ENCODE data around the gene CYP3A7.
"Not testable (repeated sequence)": the region's sequence is repeated elsewhere in the genome, so short reads cannot be mapped to it uniquely, and the experiment has no call there.

Gene CYP3A7

GRCh38 chr7:99755085-99755484 lies 20.1 kb upstream of the CYP3A7 start:
- no peak overlapping the region for H3K4me3 ChIP-seq
- no peak for DNase-seq (ENCODE audit: low spot score)
- TF ChIP-seq CTCF (IDR thresholded peaks at IDR 0.05) = no peak
- no peak overlapping the region for H3K27ac ChIP-seq

GRCh38 chr7:99752356-99752755 lies 17.4 kb upstream of the CYP3A7 start:
- no peak for TF ChIP-seq CTCF (IDR thresholded peaks at IDR 0.05)
- no peak for DNase-seq (ENCODE audit: low spot score)
- Histone ChIP-seq H3K4me3 (no peak overlapping the region), H3K27ac (no peak overlapping the region)

GRCh38 chr7:99751322-99752052 lies 16.5 kb upstream of the CYP3A7 start:
- H3K27ac ChIP-seq; DNase-seq (ENCODE audit: low spot score); H3K4me3 ChIP-seq: not testable (repeated sequence)

- no peak overlapping the region for H3K27ac ChIP-seq
- no peak overlapping the region for H3K4me3 ChIP-seq
- DNase-seq (ENCODE audit: low spot score) = no peak
- no peak for TF ChIP-seq CTCF (IDR thresholded peaks at IDR 0.05)
Observed at GRCh38 chr7:99748846-99749579, 14.0 kb upstream of the CYP3A7 start.

- H3K4me3 ChIP-seq; H3K27ac ChIP-seq; DNase-seq (ENCODE audit: low spot score): not testable (repeated sequence)
Observed at GRCh38 chr7:99746915-99747314, 11.9 kb upstream of the CYP3A7 start.

GRCh38 chr7:99745395-99745794 lies 10.4 kb upstream of the CYP3A7 start:
- not testable (repeated sequence) for H3K4me3 ChIP-seq; DNase-seq (ENCODE audit: low spot score); H3K27ac ChIP-seq

- Histone ChIP-seq H3K27ac (no peak overlapping the region), H3K4me3 (no peak overlapping the region)
- no peak for TF ChIP-seq CTCF (IDR thresholded peaks at IDR 0.05)
- DNase-seq (ENCODE audit: low spot score) = no peak
Observed at GRCh38 chr7:99742737-99743394, 7.9 kb upstream of the CYP3A7 start.

- DNase-seq (ENCODE audit: low spot score) = no peak
- no peak for TF ChIP-seq CTCF (IDR thresholded peaks at IDR 0.05)
- H3K27ac ChIP-seq = no peak overlapping the region
- H3K4me3 ChIP-seq = no peak overlapping the region
Observed at GRCh38 chr7:99741441-99741795, 6.4 kb upstream of the CYP3A7 start.

Measured in coronary artery (tissue), 2 donors.